Measurements from ENCODE around the gene RXFP4.

RXFP4 gene

DNA sequence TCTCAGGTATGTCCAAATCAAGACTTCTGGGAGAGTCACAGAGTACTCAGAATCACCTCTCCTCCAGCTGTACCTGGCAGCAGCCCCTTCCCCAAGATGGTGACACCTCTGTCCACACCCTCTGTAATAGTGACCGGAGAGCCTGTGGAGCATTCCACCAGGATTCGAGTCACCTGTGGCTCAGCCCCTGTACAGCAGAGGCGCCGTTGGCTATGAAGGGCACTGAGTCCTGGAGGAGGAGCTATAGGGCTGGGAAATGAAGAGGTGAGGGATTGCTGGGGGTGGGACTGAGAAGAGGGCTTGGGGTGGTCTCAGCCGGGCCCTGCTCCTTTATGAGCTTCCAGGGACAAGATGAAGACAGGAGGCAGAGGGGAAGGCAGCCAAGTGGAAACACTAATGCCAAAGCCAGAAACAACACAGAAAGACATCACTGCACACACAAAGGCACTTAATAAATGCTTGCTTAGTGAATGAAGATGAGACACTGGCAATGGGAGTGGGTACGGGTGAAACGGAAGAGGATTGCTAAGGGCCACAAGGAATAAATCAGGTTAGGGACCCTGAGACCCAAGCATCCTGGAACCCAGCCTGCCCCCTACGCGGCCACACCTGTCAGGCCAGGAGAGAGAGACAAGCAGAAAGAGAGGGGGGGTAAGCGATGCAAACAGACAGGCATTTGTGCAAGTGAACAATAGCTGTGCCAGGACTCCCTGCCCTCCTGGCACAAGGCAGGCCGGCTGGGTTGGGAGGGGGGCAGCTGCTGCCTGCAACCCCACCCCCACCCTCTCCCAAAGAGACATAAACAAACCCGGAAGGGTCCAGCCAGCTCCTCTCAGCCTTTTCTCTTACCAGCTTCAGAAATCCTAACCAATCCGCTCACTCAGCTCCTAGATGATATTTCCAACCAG lies 33.0 kb downstream of the RXFP4 start:
- Histone ChIP-seq H3K36me3 (peaks cover 3% of the 10 kb centered on the region), H3K4me1 (ENCODE audit: control insufficient read depth in 1 of 2, insufficient read depth in 1 of 2, low read depth in 1 of 2, low read length in 1 of 2) (peaks cover 70 to 87% of the 10 kb centered on the region in 2 experiments), H3K4me3 (ENCODE audit: low read depth in 1 of 2, low read length in 1 of 2) (peak overlapping the region; percentile 81 to 84), H3K27ac (peak overlapping the region; percentile 97), H3K27me3 (no peaks in the 10 kb centered on the region), H3K9me3 (no peaks in the 10 kb centered on the region)
- TF ChIP-seq CTCF (IDR thresholded peaks at IDR 0.05) = no peak

DNA sequence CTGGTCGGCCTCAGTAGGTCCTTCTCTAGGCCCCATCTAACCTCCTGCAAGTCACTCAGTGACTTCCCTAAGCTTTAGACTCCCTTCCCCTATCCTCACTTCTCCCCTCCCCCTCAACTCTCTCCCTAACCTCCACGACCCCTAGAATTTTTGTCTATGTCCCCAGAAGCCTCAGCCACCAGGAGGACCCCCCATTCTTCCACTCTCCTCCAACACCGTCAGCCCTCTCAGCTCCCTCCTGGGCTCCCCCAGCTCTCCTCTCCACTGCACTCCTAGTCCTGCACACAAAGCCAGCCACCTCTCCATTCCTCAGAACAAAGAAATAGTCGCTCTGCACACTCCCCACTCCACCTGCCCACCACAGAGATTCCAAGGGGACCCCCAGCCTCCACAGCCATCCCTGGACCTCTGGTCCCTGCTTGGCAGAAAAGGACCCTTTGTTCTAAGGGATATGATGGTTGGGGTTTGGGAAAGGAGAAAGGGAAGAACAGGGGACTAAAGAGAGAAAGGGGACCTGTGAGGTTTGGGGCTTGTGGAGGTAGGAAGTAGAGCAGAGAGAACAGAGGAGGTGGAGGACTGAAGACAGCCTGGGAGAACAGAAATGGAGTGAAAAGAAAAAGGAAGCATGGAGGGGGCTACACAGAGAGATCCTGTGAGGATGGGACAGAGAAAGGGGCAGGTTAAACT lies 34.1 kb downstream of the RXFP4 start:
- TF ChIP-seq CTCF (IDR thresholded peaks at IDR 0.05) = no peak
- Histone ChIP-seq H3K36me3 (no peaks in the 10 kb centered on the region), H3K4me1 (ENCODE audit: control insufficient read depth in 1 of 2, insufficient read depth in 1 of 2, low read depth in 1 of 2, low read length in 1 of 2) (peaks cover 70 to 87% of the 10 kb centered on the region in 2 experiments)

GRCh38 chr1:155976062-155976912 lies 34.8 kb downstream of the RXFP4 start:
- Histone ChIP-seq H3K36me3 (no peaks in the 10 kb centered on the region), H3K4me1 (ENCODE audit: control insufficient read depth in 1 of 2, insufficient read depth in 1 of 2, low read depth in 1 of 2, low read length in 1 of 2) (peaks cover 70 to 87% of the 10 kb centered on the region in 2 experiments)
- TF ChIP-seq CTCF (IDR thresholded peaks at IDR 0.05) = no peak

More for the DNA sequence above, 34.1 kb downstream of the RXFP4 start:
- no peaks in the 10 kb centered on the region for H3K9me3 ChIP-seq
- H3K27me3 ChIP-seq = no peaks in the 10 kb centered on the region
- peak overlapping the region; percentile 81 to 84 for H3K4me3 ChIP-seq (ENCODE audit: low read depth in 1 of 2, low read length in 1 of 2)
- H3K27ac ChIP-seq = peak overlapping the region; percentile 97

DNA sequence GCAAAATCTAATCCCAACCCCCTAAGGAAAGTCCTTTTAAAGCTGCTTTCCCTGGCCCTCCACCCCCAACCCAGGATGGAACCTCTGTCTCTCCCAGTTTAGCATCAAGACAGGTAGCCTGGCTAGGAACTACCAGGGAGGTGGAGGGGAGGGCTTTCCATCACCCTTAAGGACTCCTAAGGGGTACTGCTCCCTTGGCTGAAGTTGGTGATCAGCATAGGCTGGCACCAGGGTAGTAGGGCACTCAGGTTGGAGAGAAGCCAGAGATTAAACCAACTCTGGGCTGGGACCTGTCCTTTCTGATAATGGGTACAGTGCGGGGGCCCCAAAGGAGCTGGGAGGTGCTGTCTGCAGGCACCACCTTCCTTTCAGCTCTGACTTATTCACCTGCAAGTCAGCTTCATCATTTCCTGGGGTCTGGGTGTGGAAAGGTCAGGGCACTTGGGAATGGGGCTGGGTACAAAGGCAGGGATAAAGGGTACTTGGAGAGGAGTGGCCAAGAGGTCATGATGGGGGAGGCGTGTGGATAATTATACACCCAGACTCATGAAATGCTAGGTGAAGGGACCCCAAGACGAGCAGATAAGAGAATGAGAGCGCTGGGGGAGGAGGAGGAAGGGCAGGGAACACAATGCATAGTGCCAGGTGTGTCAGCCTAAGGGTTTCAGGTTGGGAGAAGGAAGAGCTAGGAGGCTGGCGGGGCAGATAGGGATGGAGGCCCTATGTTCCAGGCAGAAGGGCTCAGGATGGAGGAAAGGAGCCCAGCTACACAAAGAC lies 35.7 kb downstream of the RXFP4 start:
- no peak for TF ChIP-seq CTCF (IDR thresholded peaks at IDR 0.05)
- Histone ChIP-seq H3K27me3 (no peaks in the 10 kb centered on the region), H3K4me1 (ENCODE audit: control insufficient read depth in 1 of 2, insufficient read depth in 1 of 2, low read depth in 1 of 2, low read length in 1 of 2) (peaks cover 70 to 87% of the 10 kb centered on the region in 2 experiments), H3K27ac (peak overlapping the region; percentile 97), H3K4me3 (ENCODE audit: low read depth in 1 of 2, low read length in 1 of 2) (peak overlapping the region; percentile 81 to 84), H3K36me3 (no peaks in the 10 kb centered on the region), H3K9me3 (no peaks in the 10 kb centered on the region)

More at GRCh38 chr1:155976062-155976912, 34.8 kb downstream of the RXFP4 start:
- H3K27me3 ChIP-seq = no peaks in the 10 kb centered on the region
- peak overlapping the region; percentile 97 for H3K27ac ChIP-seq
- no peaks in the 10 kb centered on the region for H3K9me3 ChIP-seq
- peak overlapping the region; percentile 81 to 84 for H3K4me3 ChIP-seq (ENCODE audit: low read depth in 1 of 2, low read length in 1 of 2)

Measured in neutrophil (primary cell).